Glutamatergic neuron (in vitro differentiated cells): ENCODE results near the gene CPB2. TPM values are rescaled to one million over a fixed set of nuclear protein-coding genes. Genes with fewer than 3 reads are reported as not detected.

Experiments used
- DNase-seq: peaks from one replicate; pipeline ENCODE4 v3.0.0; 2022
- H3K27ac Mint-ChIP-seq: one replicate; pipeline ENCODE4 v1.8.0; 2020; ENCODE audit warnings: mild to moderate bottlenecking, mixed read lengths, inconsistent platforms; ENCODE audit not compliant: unreplicated experiment
- H3K27me3 Mint-ChIP-seq: one replicate; pipeline ENCODE4 v1.8.0; 2020; ENCODE audit warnings: mild to moderate bottlenecking, moderate library complexity, mixed read lengths, inconsistent platforms; ENCODE audit not compliant: unreplicated experiment
- H3K36me3 Mint-ChIP-seq: one replicate; pipeline ENCODE4 v1.8.0; 2020; ENCODE audit warnings: mild to moderate bottlenecking, mixed read lengths, inconsistent platforms; ENCODE audit not compliant: unreplicated experiment
- H3K4me1 Mint-ChIP-seq: one replicate; pipeline ENCODE4 v1.8.0; 2020; ENCODE audit warnings: mild to moderate bottlenecking, low read depth, mixed read lengths, inconsistent platforms; ENCODE audit not compliant: unreplicated experiment
- H3K4me3 Mint-ChIP-seq: one replicate; pipeline ENCODE4 v1.8.0; 2020; ENCODE audit warnings: mild to moderate bottlenecking, mixed read lengths, inconsistent platforms; ENCODE audit not compliant: unreplicated experiment
- H3K9me3 Mint-ChIP-seq: one replicate; pipeline ENCODE4 v1.8.0; 2020; ENCODE audit warnings: mild to moderate bottlenecking, moderate library complexity, mixed read lengths, inconsistent platforms; ENCODE audit not compliant: unreplicated experiment
- CTCF ChIP-seq: fragments of 200-600 bp; sonication (generic); IDR thresholded peaks from one replicate; pipeline ENCODE4 v1.5.0; 2021; ENCODE audit not compliant: partially characterized antibody, unreplicated experiment
- total RNA-seq: library from RNA; stranded (reverse); fragmentation: NEBNext Ultra II Directional; extraction: Animal tissue kit (Norgen Biotek cat#: 25700); gene quantifications from one replicate; pipeline ENCODE4 v1.2.1, GENCODE V29; 2021; ENCODE audit not compliant: unreplicated experiment

The CPB2 gene
- total RNA-seq, 1 donor from 2014 or later, result not detected

GRCh38 chr13:46053162-46054012, 51.4 kb downstream of the CPB2 start:
- peaks cover 6% of the 10 kb centered on the region for H3K4me1 Mint-ChIP-seq
- no peak for DNase-seq
- H3K9me3 Mint-ChIP-seq, result no peaks in the 10 kb centered on the region
- H3K27ac Mint-ChIP-seq, result peak overlapping the region; percentile 98
- H3K27me3 Mint-ChIP-seq, result peaks cover 2% of the 10 kb centered on the region
- no peak for TF ChIP-seq CTCF
- H3K4me3 Mint-ChIP-seq, result peak overlapping the region; percentile 97
- no peaks in the 10 kb centered on the region for H3K36me3 Mint-ChIP-seq

GRCh38 chr13:46052319-46053161, 52.3 kb downstream of the CPB2 start, which contains the start of gene ZC3H13:
TSS of gene ZC3H13 (minus strand) at chr13:46052746. CDS start at chr13:46045507, 7,239 bp downstream.
- Mint-ChIP-seq H3K4me3 (peak within 1 kb of the TSS; percentile 97), H3K4me1 (peaks cover 6% of the 10 kb centered on the region), H3K36me3 (no peaks in the 10 kb centered on the region), H3K9me3 (no peaks in the 10 kb centered on the region), H3K27me3 (peaks cover 2% of the 10 kb centered on the region), H3K27ac (peak within 1 kb of the TSS; percentile 98)
- peak; percentile 43 for TF ChIP-seq CTCF
- peak; percentile 91 for DNase-seq

GRCh38 chr13:46051968-46052318, 52.9 kb downstream of the CPB2 start:
- no peaks in the 10 kb centered on the region for H3K9me3 Mint-ChIP-seq

GRCh38 chr13:46050771-46051170, 54.1 kb downstream of the CPB2 start:
- Mint-ChIP-seq H3K36me3 (no peaks in the 10 kb centered on the region), H3K27ac (no peak overlapping the region), H3K9me3 (no peaks in the 10 kb centered on the region), H3K4me1 (peaks cover 6% of the 10 kb centered on the region), H3K4me3 (peak overlapping the region; percentile 69), H3K27me3 (peaks cover 2% of the 10 kb centered on the region)
- no peak for DNase-seq
- no peak for TF ChIP-seq CTCF

More at GRCh38 chr13:46051968-46052318, 52.9 kb downstream of the CPB2 start:
- no peak for DNase-seq
- H3K4me1 Mint-ChIP-seq, result peaks cover 6% of the 10 kb centered on the region
- no peaks in the 10 kb centered on the region for H3K36me3 Mint-ChIP-seq
- peaks cover 2% of the 10 kb centered on the region for H3K27me3 Mint-ChIP-seq
- H3K27ac Mint-ChIP-seq, result peak overlapping the region; percentile 98
- peak overlapping the region; percentile 97 for H3K4me3 Mint-ChIP-seq
- no peak for TF ChIP-seq CTCF
